ENCODE results near the gene KNCN.

Gene KNCN

GRCh38 chr1:46510341-46510997 lies 41.0 kb downstream of the KNCN start:
- CTCF ChIA-PET = interaction anchor here (0.5 kb wide), 1 partner anchor 665 kb away, joined by 3 read pairs; no protein-coding TSS in a partner anchor
- Histone ChIP-seq H3K36me3 (ENCODE audit: control insufficient read depth in 2 of 2, insufficient read depth in 1 of 2, low read length in 2 of 2) (no peaks in the 10 kb centered on the region), H3K27ac (ENCODE audit: extremely low read depth, low read depth, low read length) (no peak overlapping the region), H3K4me3 (ENCODE audit: low read depth, low read length) (no peak overlapping the region), H3K9me3 (ENCODE audit: control insufficient read depth, insufficient read depth, low read depth, low read length) (no peaks in the 10 kb centered on the region), H3K4me1 (ENCODE audit: control insufficient read depth, insufficient read depth, low read length) (no peaks in the 10 kb centered on the region)
- no peak for TF ChIP-seq ZFP3 (tag by site-specific recombination; IDR thresholded peaks at IDR 0.05; ENCODE audit: low read depth)
- TF ChIP-seq ZNF311 (tag by site-specific recombination; IDR thresholded peaks at IDR 0.05; ENCODE audit: borderline replicate concordance) = no peak
- no peak for TF ChIP-seq ZBTB17 (tag by site-specific recombination; IDR thresholded peaks at IDR 0.05)
- no peak for TF ChIP-seq ZNF324 (tag by site-specific recombination; IDR thresholded peaks at IDR 0.05)
- no peak for TF ChIP-seq ZNF707 (tag by site-specific recombination; IDR thresholded peaks at IDR 0.05)
- no peak for TF ChIP-seq ZNF692 (tag by site-specific recombination; IDR thresholded peaks at IDR 0.05)
- no peak for TF ChIP-seq ZNF558 (tag by site-specific recombination; IDR thresholded peaks at IDR 0.05)
- no peak for TF ChIP-seq ZNF626 (tag by site-specific recombination; IDR thresholded peaks at IDR 0.05)
- no peak for TF ChIP-seq ZBTB26 (tag by site-specific recombination; optimal IDR thresholded peaks at IDR 0.05)
- no peak for TF ChIP-seq ZBTB6 (tag by site-specific recombination; IDR thresholded peaks at IDR 0.05)
- no peak for TF ChIP-seq ZNF768 (tag by site-specific recombination; IDR thresholded peaks at IDR 0.05)
- no peak for TF ChIP-seq ZNF394 (tag by site-specific recombination; IDR thresholded peaks at IDR 0.05; ENCODE audit: borderline replicate concordance)
- TF ChIP-seq PRDM4 (tag by site-specific recombination; IDR thresholded peaks at IDR 0.05) = no peak
- TF ChIP-seq ZNF473 (tag by site-specific recombination; IDR thresholded peaks at IDR 0.05) = no peak
- no peak for TF ChIP-seq ZSCAN30 (tag by site-specific recombination; IDR thresholded peaks at IDR 0.05)
- TF ChIP-seq ZNF510 (tag by site-specific recombination; IDR thresholded peaks at IDR 0.05; ENCODE audit: insufficient replicate concordance) = no peak
- no peak for TF ChIP-seq PRDM10 (tag by site-specific recombination; IDR thresholded peaks at IDR 0.05)
- no peak for TF ChIP-seq KLF1 (tag by site-specific recombination; IDR thresholded peaks at IDR 0.05)
- no peak for TF ChIP-seq REPIN1 (tag by site-specific recombination; IDR thresholded peaks at IDR 0.05; ENCODE audit: low read depth)
- no peak for TF ChIP-seq ZNF416 (tag by site-specific recombination; IDR thresholded peaks at IDR 0.05)
- POLR2A ChIA-PET = no interaction called here

Measured in HEK293 (cell line).